ENCODE results near the gene TEX22. TPM values are rescaled to one million over a fixed set of nuclear protein-coding genes. Genes with fewer than 3 reads are reported as not detected.

The TEX22 gene
- polyA plus RNA-seq, 2 donors: 0.06 to 0.14 TPM

DNA sequence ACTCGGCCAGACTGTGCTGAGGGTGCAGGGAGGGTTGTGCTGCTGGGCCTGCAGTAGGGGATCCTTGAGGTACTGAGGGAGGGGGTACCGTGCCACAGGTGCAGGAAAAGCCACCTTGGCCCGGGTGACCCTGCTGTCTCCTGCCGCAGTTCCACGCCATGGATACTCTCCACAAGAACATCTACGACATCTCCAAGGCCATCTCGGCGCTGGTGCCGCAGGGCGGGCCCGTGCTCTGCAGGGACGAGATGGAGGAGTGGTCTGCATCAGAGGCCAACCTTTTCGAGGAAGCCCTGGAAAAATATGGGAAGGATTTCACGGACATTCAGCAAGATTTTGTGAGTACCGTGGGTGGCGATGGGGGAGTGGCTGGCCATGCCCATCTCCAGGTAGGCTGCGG lies 62.3 kb downstream of the TEX22 start:
- 91 to 93% methylated on average over 17 of the region's 17 CpGs for WGBS, 2 donors
- Histone ChIP-seq H3K4me3 (ENCODE audit: low read depth in 1 of 2, low read length in 2 of 2) (no peak overlapping the region), H3K9me3 (ENCODE audit: control insufficient read depth in 2 of 2, insufficient read depth in 1 of 2, low read depth in 1 of 2, low read length in 1 of 2) (no peaks in the 10 kb centered on the region), H3K27me3 (ENCODE audit: control insufficient read depth in 1 of 2, insufficient read depth in 2 of 2, low read length in 2 of 2) (no peaks in the 10 kb centered on the region), H3K36me3 (ENCODE audit: control insufficient read depth in 2 of 2, insufficient read depth in 2 of 2, low read length in 1 of 2) (peaks cover 14 to 61% of the 10 kb centered on the region in 2 donors), H3K27ac (ENCODE audit: low read depth in 2 of 2, low read length in 1 of 2) (no peak overlapping the region), H3K4me1 (ENCODE audit: control insufficient read depth in 2 of 2, insufficient read depth in 2 of 2, low read length in 1 of 2) (peaks cover 0 to 8% of the 10 kb centered on the region in 2 donors)

DNA sequence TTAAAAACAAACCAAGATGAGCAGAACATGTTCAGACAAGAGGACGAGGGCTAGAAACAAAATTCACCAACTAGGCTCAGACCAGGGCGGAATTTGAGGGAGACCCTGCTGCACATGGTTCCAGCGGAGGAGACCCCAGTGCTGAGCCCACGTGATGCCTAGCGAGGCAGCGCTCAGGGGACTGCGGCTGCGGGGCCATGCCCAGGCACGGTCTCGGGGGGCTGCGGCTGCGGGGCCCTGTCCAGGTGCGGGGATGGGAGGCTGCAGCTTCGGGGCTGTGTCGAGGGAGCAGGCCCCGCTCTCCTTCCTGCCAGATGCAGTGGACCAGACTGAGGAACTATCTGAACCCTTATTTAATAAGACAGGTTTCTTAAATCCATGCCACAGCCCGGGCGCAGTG lies 63.6 kb downstream of the TEX22 start:
- Histone ChIP-seq H3K9me3 (ENCODE audit: control insufficient read depth in 2 of 2, insufficient read depth in 1 of 2, low read depth in 1 of 2, low read length in 1 of 2) (no peaks in the 10 kb centered on the region), H3K27me3 (ENCODE audit: control insufficient read depth in 1 of 2, insufficient read depth in 2 of 2, low read length in 2 of 2) (no peaks in the 10 kb centered on the region), H3K4me1 (ENCODE audit: control insufficient read depth in 2 of 2, insufficient read depth in 2 of 2, low read length in 1 of 2) (peaks cover 4 to 16% of the 10 kb centered on the region in 2 donors), H3K36me3 (ENCODE audit: control insufficient read depth in 2 of 2, insufficient read depth in 2 of 2, low read length in 1 of 2) (peaks cover 8 to 50% of the 10 kb centered on the region in 2 donors), H3K27ac (ENCODE audit: low read depth in 2 of 2, low read length in 1 of 2) (no peak overlapping the region), H3K4me3 (ENCODE audit: low read depth in 1 of 2, low read length in 2 of 2) (no peak overlapping the region)
- 95 to 98% methylated on average over 18 of the region's 18 CpGs for WGBS, 2 donors

Other genes with a start within 250 kb of the TEX22 start
- 10 to 100 TPM; 18.7 to 32.4 TPM for gene JAG2, start 229.8 kb upstream of the TEX22 start, polyA plus RNA-seq
- 10 to 100 TPM; 16.1 to 25.5 TPM for gene NUDT14, start 217.2 kb upstream of the TEX22 start, polyA plus RNA-seq
- 10 to 100 TPM; 47.5 to 49.8 TPM for gene BTBD6, start 150.0 kb upstream of the TEX22 start, polyA plus RNA-seq
- 10 to 100 TPM; 11.1 to 30.2 TPM for gene BRF1, start 97.5 kb upstream of the TEX22 start, polyA plus RNA-seq
- 10 to 100 TPM; 17.8 to 39.2 TPM for gene PACS2, start 83.8 kb upstream of the TEX22 start, polyA plus RNA-seq
- gene MTA1, start 21.3 kb downstream of the TEX22 start, polyA plus RNA-seq: 10 to 100 TPM; 37.4 to 70.4 TPM
- 100 to 1,000 TPM in 1 of 2 donors, 10 to 100 TPM in 1; 99.5 to 145 TPM for gene CRIP2, start 76.3 kb downstream of the TEX22 start, polyA plus RNA-seq
- 10 to 100 TPM; 78.0 to 99.3 TPM for gene CRIP1, start 88.3 kb downstream of the TEX22 start, polyA plus RNA-seq
- 10 to 100 TPM; 11.8 to 17.6 TPM for gene TEDC1, start 92.7 kb downstream of the TEX22 start, polyA plus RNA-seq
- 1 to 10 TPM in 1 of 2 donors, under 1 TPM in 1; 0.29 to 1.3 TPM for gene TMEM121, start 128.0 kb downstream of the TEX22 start, polyA plus RNA-seq

Data from esophagus (tissue), 2 donors.